Nucleus accumbens (tissue), 56 donors: ENCODE data around the gene SPEM1.
"Not testable (repeated sequence)": the region's sequence is repeated elsewhere in the genome, so short reads cannot be mapped to it uniquely, and the experiment has no call there.

Source experiments
- DNase-seq, 56 donors: peaks; one replicate each; lab custom pipeline; 2025; lab: John Stamatoyannopoulos, UW

SPEM1 gene

DNA sequence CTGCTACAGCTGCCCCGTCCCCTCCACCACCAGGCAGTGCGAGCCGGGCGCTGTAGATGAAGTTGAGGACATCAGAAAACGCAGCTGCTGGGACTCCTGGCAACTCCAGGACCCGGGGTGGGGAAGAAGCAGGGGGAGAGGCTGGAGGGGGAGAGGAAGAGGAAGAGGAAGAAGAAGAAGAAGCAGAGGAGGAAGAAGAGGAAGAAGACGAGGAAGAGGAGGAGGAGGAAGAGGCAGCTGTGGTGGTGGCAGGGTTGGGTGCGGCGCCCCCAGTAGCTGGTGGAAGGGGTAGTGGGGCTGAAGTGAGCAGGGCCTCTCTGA lies 46.2 kb downstream of the SPEM1 start:
- no peak for DNase-seq

DNA sequence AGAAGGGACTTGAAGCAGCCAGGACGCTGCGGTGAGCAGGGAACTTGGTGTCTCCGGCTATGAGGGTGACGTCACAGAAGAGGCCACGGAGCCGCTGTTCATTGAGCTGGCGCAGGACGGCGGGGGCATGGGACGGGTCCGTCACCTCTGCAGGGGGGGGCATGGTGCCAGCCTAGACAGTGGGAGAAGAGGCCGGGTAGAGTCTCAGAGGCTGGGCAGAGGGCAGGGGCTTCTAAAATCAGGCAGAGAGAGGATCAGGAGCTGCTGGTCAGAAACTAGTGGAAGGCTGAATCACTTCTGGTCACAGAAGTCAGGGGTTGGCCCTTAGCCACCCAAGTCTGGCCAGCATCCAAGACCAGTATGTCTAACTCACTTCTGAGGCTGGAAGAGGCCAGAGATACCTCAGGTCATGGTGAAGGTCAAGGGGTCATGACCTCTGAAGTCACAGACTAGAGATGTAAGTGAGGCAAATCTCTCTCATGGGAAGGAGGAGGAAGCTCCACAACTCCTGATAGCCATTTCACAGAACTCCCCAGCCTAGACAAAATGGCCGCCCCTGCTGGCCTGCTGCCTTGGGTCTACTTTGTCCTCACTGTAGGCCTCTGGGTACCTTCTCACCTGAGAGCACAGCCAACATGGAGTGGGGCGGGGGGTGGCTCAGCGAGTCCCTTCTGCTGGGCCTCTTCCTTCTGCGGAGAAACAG lies 46.7 kb downstream of the SPEM1 start:
- peak in 9 of 56 donors; percentile 7 to 78 (median 36) for DNase-seq

DNA sequence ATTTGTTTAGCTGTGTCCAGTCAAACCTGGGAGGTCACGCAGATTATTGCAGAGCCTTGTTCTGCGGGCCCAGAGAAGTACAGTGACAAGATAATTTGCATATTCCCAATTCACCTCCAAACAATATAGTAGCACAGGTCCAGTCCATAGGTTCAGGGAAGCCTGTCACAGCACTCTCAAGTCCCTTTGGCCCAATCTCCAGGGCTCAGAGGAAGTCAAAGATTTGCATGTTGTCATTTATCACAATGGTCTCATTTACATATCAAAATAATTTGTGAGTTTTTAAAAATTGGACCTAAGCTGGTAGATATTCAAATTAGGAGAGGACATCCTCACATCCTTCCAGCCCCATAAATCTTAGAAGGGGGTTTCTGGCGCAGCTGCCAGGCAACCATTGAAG lies 47.4 kb downstream of the SPEM1 start:
- no peak for DNase-seq

DNA sequence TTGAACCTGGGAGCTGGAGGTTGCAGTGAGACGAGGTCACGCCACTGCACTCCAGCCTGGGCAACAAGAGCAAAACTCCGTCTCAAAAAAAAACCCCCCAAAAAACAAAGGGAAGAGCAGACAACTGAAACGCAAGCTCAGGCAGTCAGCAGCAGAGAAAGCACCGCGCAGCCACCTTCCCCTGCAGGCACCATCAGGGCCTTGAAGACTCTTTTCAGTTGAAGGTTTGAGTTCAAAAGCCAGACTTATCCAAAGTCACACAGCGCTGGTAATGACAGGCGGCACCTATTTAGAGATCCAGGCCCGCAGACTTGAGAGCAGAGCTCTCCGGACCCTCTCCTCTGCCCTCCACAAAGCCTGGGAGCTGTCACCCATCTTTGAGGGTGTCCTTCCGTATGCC lies 48.2 kb downstream of the SPEM1 start:
- DNase-seq, result no peak

DNA sequence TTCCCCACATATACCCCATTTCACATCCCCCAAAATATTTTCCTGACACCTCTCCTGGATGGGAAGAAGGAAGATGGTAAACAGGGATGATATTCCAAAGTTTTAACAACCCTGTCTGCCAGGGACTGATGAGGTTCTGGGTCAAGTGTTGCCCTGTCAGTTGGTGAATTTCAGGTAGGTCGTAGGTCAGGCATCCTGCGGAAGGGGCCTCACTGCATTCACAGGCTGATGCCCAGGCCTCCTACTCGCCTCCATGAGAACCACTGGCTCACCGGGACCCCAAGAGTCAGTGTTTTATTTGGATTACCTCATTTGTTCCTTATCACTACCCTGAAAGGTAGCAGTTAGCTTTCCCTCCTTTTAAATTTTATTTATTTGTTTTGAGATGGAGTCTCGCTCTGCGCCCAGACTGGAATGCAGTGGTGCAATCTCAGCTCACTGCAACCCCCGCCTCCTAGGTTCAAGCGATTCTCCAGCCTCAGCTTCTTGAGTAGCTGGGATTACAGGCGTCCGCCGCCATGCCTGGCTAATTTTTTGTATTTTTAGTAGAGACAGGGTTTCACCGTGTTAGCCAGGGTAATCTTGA lies 48.8 kb downstream of the SPEM1 start:
- no peak for DNase-seq

DNA sequence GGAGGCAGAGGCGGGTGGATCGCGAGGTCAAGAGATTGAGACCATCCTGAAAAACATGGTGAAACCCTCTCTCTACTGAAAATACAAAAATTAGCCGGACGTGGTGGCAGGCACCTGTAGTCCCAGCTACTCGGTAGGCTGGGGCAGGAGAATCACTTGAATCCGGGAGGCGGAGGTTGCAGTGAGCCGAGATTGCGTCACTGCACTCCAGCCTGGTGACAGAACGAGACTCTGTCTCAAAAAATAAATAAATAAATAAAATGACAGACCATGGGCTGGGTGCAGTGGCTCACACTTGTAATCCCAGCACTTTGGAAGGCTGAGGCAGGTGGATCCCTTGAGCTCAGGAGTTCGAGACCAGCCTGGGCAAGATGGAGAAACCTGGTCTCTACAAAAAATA lies 49.7 kb downstream of the SPEM1 start:
- not testable (repeated sequence) for DNase-seq

DNA sequence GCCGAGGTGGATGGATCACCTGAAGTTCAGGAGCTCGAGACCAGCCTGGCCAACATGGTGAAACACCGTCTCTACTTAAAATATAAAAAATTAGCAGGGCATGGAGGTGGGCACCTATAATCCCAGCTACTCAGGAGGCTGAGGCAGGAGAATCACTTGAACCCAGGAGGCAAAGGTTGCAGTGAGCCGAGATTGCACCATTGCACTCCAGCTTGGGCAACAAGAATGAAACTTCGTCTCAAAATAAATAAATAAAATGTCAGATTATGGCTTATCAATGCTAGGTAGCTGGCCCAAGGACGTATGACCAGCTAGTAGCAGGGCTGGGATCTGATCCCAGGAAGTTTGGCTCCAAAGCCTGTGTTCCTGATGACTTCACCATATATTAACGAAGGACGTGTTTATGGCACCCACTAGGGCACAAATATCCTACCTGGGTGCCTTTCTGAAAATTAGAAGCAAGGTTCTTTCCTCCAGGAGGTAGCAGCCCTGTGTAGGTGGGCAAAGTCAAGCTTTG lies 50.4 kb downstream of the SPEM1 start:
- DNase-seq, result not testable (repeated sequence)
